ENCODE results near the gene PEPD.

Gene PEPD

GRCh38 chr19:33393286-33394005, 128.1 kb downstream of the PEPD start:
- DNase-seq: no peak

- DNase-seq: no peak
Measured at GRCh38 chr19:33392341-33393285, 129.0 kb downstream of the PEPD start.

GRCh38 chr19:33391631-33392249, 129.9 kb downstream of the PEPD start:
- no peak for DNase-seq

GRCh38 chr19:33390908-33391630, 130.5 kb downstream of the PEPD start:
- DNase-seq: no peak

- no peak for DNase-seq
Measured at GRCh38 chr19:33390101-33390907, 131.3 kb downstream of the PEPD start.

- DNase-seq: no peak
Measured at GRCh38 chr19:33389421-33390100, 132.0 kb downstream of the PEPD start.

- DNase-seq: no peak
Measured at GRCh38 chr19:33388725-33389420, 132.7 kb downstream of the PEPD start.

GRCh38 chr19:33388231-33388724, 133.3 kb downstream of the PEPD start:
- DNase-seq: no peak

- DNase-seq: no peak
Measured at GRCh38 chr19:33387351-33388230, 134.0 kb downstream of the PEPD start.

- DNase-seq: no peak
Measured at GRCh38 chr19:33386361-33386858, 135.2 kb downstream of the PEPD start.

GRCh38 chr19:33385956-33386355, 135.6 kb downstream of the PEPD start:
- no peak for DNase-seq

- no peak for DNase-seq
Measured at GRCh38 chr19:33384983-33385382, 136.6 kb downstream of the PEPD start.

- DNase-seq: no peak
Measured at GRCh38 chr19:33383720-33384292, 137.8 kb downstream of the PEPD start.

GRCh38 chr19:33382982-33383381, 138.6 kb downstream of the PEPD start:
- no peak for DNase-seq

- no peak for DNase-seq
Measured at GRCh38 chr19:33382006-33382405, 139.6 kb downstream of the PEPD start.

GRCh38 chr19:33381101-33381500, 140.5 kb downstream of the PEPD start:
- DNase-seq: no peak

- DNase-seq: no peak
Measured at GRCh38 chr19:33379151-33379829, 142.3 kb downstream of the PEPD start.

Measured in inflammatory macrophage treated with lipopolysaccharide for 4 hours (primary cell).